A673 (cell line): ENCODE results near the gene PID1.

Experiments
- CTCF ChIP-seq: fragments of 300-800, 200-600 bp; sonication (generic); conservative IDR thresholded peaks from 2 replicates; pipeline ENCODE4 v1.5.1; 2017; ENCODE audit warnings: low read depth, mild to moderate bottlenecking, antibody characterized with exemption, low read length, moderate library complexity, mixed read lengths
- EZH2 ChIP-seq: fragments of 200-600 bp; sonication (generic); IDR thresholded peaks from 2 replicates; pipeline ENCODE4 v1.6.1; 2017; ENCODE audit warnings: borderline replicate concordance, low read depth, mild to moderate bottlenecking, mixed read lengths, antibody characterized with exemption, low read length; ENCODE audit not compliant: poor library complexity, severe bottlenecking

DNA sequence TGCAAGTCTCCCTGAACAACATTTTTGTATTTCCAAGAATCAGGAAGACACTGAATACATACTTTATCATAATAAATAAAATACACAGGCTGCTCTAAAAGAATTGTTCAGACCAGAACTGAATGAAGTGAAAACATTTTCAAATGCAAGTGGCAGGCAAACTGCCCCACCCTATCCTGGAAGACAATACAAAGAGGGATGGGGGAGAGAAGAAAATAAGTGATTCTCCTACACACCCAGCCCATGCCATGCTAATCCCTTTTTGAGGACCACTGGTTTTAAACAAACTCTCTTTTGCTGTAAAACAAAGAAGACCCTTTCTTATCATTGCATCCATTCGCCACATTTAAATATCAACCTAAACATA, 95.6 kb downstream of the PID1 start:
- TF ChIP-seq CTCF: no peak
- no peak for TF ChIP-seq EZH2
